Upper lobe of left lung (tissue), 4 donors: ENCODE measurements around the gene TNFAIP6.

Experiments
- CTCF ChIP-seq, 6 experiments: fragments of 450-650 bp in 4 of 6; fragments of 200-600 bp in 2 of 6; sonication (generic) in 2 of 6; IDR thresholded peaks; one replicate each; pipeline ENCODE4 v1.5.1; 2016 to 2019; ENCODE audit warnings: antibody characterized with exemption in 6 of 6
- POLR2A ChIP-seq, 4 donors: fragments of 450-650 bp; IDR thresholded peaks; one replicate each; pipeline ENCODE4 v1.5.1; 2016 to 2017; ENCODE audit warnings: antibody characterized with exemption in 4 of 4, mild to moderate bottlenecking in 2 of 4
- POLR2AphosphoS5 ChIP-seq, 2 donors: sonication (generic); formaldehyde crosslinking; IDR thresholded peaks; one replicate each; pipeline ENCODE4 v1.5.1; 2017; ENCODE audit warnings: antibody characterized with exemption in 2 of 2

GRCh38 chr2:151399981-151400380, 42.6 kb downstream of the TNFAIP6 start:
- no peak for TF ChIP-seq POLR2AphosphoS5 (IDR thresholded peaks at IDR 0.05)
- no peak for TF ChIP-seq CTCF (IDR thresholded peaks at IDR 0.05)
- TF ChIP-seq POLR2A (IDR thresholded peaks at IDR 0.05) = no peak
